Stimulated activated CD4-positive, alpha-beta T cell treated with anti-CD3 and anti-CD28 coated beads, TNF-alpha, amount 100 ng/mL, for 48 hours (primary cell): ENCODE data around the gene CCR3.

Source experiments
- DNase-seq, 3 donors: peaks; one replicate each; pipeline ENCODE4 v3.0.0-alpha.2; 2020; ENCODE audit warnings: low read depth in 3 of 3

Gene CCR3

DNA sequence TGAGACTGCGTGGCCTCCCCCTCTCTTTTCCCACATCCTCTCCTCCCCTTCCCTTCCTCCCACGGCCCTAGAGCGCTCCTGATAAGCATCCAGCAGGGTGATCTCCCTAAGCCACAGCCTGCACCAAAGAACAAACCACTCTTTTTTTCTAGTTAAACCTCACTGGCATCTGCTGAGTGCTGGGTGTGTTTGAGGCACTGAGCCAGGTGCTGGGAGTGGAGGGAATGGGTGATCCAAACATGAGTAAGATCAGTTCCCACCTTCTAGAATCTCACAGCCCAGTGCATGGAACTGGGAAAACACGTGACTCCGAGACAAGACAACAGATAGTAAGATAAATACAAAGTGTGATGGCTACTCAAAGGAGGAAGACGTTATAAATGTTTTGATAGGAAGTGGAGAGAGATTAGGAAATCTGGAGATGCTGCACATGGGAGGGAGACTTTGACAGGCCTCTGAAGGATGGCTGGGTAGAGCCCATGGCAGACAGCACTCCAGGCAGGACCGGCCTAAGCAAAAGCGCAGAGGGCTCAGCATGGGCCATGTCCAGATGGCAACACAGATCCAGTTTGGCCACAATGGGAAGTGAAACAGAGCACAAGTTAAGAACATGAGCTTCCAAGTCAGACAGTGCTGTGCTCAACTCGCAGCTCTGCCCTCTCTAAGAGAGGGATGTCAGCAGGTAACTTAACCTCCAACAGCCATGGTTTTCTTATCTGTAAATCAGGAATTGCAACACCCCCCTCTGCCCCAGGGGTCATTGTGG lies 55.6 kb downstream of the CCR3 start:
- no peak for DNase-seq

DNA sequence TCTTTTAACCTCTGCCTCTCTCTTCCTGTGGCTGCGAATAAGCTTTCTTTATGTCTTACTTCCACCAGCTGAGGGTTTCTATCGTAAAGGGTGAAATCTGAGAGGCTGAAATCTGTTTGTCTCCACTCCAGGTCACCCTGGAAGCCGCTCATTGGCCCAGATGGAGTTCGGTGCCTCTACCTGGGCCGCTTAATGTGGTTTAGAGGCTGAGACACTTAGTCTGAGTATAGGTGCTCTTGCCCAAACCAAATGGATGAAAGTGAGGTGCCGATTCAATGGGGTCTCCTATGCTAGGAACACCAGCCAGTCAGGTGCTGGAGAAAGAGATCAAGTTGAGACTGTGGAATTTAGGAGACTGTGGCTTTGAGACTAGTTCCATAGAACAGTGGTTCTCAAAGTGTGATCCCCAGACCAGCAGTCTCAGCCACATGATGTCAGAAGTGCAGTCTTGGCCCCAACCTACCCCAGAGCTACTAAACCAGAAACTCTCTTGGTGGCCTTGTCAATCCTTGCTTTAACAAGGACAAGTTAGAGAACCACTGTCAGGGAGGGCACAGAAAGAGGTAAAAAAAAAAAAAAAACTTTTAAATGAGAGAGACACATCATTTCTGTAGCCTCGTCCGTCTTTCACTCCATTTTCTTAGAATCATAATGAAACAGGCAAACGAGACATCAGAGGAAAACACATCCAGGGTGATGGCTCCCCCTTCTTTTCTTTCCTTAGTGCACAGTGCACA lies 56.8 kb downstream of the CCR3 start:
- peak in 1 of 3 donors; percentile 48 for DNase-seq

GRCh38 chr3:46299608-46300460 lies 57.6 kb downstream of the CCR3 start:
- DNase-seq, result no peak

GRCh38 chr3:46300461-46300789 lies 58.2 kb downstream of the CCR3 start:
- DNase-seq, result no peak

DNA sequence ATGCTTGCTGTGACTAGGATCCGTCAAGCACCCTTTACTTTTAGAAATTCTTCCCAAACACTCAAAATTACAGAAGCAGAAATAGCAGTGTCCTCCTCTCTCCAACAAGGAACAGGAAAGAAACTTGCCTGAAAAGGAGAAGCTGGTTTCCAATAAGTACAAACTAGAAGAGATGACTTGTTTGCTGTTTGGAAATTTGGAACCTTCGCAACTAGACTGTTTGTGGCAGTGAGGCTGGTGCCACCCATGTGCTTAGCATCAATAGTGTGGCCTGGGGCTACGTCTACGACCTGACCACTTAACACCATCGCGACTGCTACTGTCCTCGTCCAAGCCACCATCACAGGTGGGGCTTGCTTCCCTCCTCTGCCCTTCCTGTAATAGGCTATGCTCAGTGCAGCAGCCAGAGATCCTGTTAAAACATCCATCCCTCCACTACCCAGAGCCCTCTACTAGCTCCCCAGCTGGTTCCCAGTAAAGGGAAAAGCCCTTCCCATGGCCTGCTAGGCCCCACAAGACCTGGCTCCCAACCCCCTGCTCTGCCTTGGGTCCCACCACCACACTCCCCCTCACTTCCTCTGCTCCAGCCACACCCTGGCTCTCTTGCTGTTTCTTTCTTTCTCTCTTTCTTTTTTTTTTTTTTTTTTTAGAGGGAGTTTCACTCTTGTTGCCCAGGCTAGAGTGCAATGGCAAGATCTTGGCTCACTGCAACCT lies 59.0 kb downstream of the CCR3 start:
- no peak for DNase-seq

DNA sequence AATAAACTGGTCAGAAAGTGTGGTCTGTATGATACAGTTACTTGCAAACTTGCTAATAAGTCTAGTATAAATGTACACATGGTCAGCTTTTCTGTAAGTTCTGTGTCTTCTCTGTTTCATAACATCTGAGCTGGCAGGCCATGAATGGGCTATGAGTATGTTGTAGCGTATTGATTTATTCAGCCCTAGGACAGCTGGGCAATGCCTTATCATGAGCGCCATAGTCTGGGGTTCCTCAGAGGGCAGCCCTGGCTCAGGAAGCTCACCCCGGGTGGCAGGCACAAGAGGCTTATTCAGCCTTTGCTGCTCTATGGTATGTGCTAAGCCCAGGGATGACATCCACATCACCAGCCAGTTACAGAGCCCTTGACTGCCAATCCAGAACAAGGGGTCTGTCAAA lies 61.0 kb downstream of the CCR3 start:
- DNase-seq, result no peak

DNA sequence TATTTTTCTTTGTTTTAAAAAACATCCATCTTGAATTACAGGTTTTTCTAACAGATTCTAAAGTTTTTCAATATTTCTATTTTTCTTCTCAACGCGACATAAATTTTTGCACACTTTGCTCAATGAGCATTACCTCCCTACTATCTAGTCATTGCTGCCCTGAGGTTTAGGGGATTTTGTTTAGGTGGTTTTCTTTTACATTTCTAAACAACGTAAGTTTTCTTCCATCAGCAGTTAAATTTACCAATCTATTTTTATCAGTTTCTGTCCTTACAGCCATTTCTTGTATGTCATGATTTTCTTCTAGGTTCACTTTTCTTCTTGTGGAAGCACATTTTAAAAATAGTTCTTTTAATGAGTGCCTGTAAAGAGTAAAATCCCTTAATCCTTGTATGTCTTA lies 62.5 kb downstream of the CCR3 start:
- no peak for DNase-seq

GRCh38 chr3:46312991-46313390 lies 70.7 kb downstream of the CCR3 start:
- no peak for DNase-seq

- DNase-seq, result no peak
Measured at GRCh38 chr3:46314517-46314916, 72.3 kb downstream of the CCR3 start.

- no peak for DNase-seq
Measured at GRCh38 chr3:46316206-46316605, 73.9 kb downstream of the CCR3 start.
